SU-DHL-6 (cell line): ENCODE results near the gene CMPK2.

Experiments
- CTCF ChIP-seq: fragments of 200-600 bp; sonication (generic); IDR thresholded peaks from one replicate; pipeline ENCODE4 v1.5.1; 2017; ENCODE audit warnings: antibody characterized with exemption, mild to moderate bottlenecking, low read length, moderate library complexity; ENCODE audit not compliant: insufficient read depth, poor library complexity, severe bottlenecking
- EZH2phosphoT487 ChIP-seq: fragments of 200-600 bp; sonication (generic), shearing (Covaris generic); conservative IDR thresholded peaks from 2 replicates; pipeline ENCODE4 v1.6.1; 2018; ENCODE audit warnings: mild to moderate bottlenecking, antibody characterized with exemption, low read length, moderate library complexity, mixed read lengths

GRCh38 chr2:6913415-6914157 lies 47.9 kb upstream of the CMPK2 start:
- no peak for TF ChIP-seq CTCF
- TF ChIP-seq EZH2phosphoT487: no peak
